Measurements from ENCODE around the gene SDHAF1.
"Not testable (repeated sequence)": the region's sequence is repeated elsewhere in the genome, so short reads cannot be mapped to it uniquely, and the experiment has no call there.

- TF ChIP-seq EZH2 (IDR thresholded peaks at IDR 0.05; ENCODE audit: borderline replicate concordance); CTCF (IDR thresholded peaks at IDR 0.05; ENCODE audit: poor library complexity): not testable (repeated sequence)
Observed at GRCh38 chr19:35957411-35957810, 37.6 kb upstream of the SDHAF1 start.
